RWPE1 (cell line): ENCODE data around the gene AHDC1.

ENCODE experiments used
- CTCF ChIA-PET: fragments of 350-600 bp; sonication (Branson Sonifier 250); formaldehyde crosslinking; extraction: SDS; loops from one replicate; lab custom pipeline; 2021; lab: Yijun Ruan, JAX
- POLR2A ChIA-PET: fragments of 400-600 bp; formaldehyde crosslinking; extraction: SDS; loops from one replicate; lab custom pipeline; 2020; ENCODE audit warnings: antibody characterized with exemption; ENCODE audit not compliant: low non-redundant PET; lab: Yijun Ruan, JAX
- DNase-seq: peaks from one replicate; pipeline ENCODE4 v3.0.0; 2012; ENCODE audit warnings: low spot score
- H3K27ac ChIP-seq: fragments of 450-650 bp; 2 replicates; pipeline ENCODE4 v1.5.1; 2017
- CTCF ChIP-seq: fragments of 450-650 bp; conservative IDR thresholded peaks from 2 replicates; pipeline ENCODE4 v1.5.1; 2017; ENCODE audit warnings: low read depth, mild to moderate bottlenecking

AHDC1 gene

DNA sequence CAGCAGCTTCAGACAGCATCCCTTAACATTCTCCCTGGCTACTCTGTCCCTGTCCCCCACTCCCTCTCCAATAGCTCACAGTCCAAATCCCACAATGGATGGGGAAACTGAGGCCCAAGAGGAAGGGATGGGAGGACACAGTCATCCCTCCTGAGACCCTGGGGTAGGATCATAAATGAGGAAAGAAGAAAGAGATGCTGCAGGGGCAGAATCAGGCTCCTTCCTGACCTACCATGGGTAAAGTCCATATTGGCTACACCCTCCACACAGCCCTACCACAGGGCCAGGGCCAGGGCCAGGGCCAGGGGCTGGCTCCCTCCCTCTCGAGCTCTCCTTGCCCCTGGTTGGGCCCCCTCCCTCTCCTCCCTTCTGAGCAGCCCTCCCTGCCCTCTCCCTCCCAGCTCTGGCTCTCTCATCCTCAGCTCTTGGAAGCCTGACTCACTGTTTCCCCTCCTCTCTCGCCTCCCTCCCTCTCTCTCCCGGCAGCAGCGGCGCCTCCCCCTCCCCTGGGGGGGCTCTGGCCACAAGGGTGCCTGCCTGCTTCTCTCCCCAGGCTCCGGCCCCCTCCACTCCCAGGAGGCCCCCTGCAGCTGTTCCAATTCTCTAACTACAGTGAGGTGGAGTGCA is 4.9 kb downstream of the AHDC1 start:
- H3K27ac ChIP-seq = peak overlapping the region; percentile 93
- POLR2A ChIA-PET = no interaction called here
- CTCF ChIA-PET = interaction anchor here (0.6 kb wide), 2 partner anchors 42 to 209 kb away, joined by 3 to 5 read pairs; no protein-coding TSS in a partner anchor
- no peak for TF ChIP-seq CTCF
- DNase-seq = no peak

GRCh38 chr1:27598295-27598687 is 5.7 kb downstream of the AHDC1 start:
- peak overlapping the region; percentile 93 for H3K27ac ChIP-seq
- DNase-seq = no peak
- TF ChIP-seq CTCF = no peak
- CTCF ChIA-PET = no interaction called here
- POLR2A ChIA-PET = no interaction called here

GRCh38 chr1:27597516-27598294 is 6.2 kb downstream of the AHDC1 start:
- CTCF ChIA-PET = no interaction called here
- peak overlapping the region; percentile 93 for H3K27ac ChIP-seq
- POLR2A ChIA-PET = interaction anchor here (0.6 kb wide), 1 partner anchor 10 kb away, joined by 3 read pairs; no protein-coding TSS in a partner anchor
- DNase-seq = no peak
- no peak for TF ChIP-seq CTCF

- no peak for DNase-seq
- POLR2A ChIA-PET = interaction anchor here (0.6 kb wide), 1 partner anchor 10 kb away, joined by 3 read pairs; no protein-coding TSS in a partner anchor
- CTCF ChIA-PET = interaction anchor here (0.6 kb wide), 1 partner anchor 40 kb away, joined by 4 read pairs; no protein-coding TSS in a partner anchor
- no peak for TF ChIP-seq CTCF
- H3K27ac ChIP-seq = peak overlapping the region; percentile 93
Observed at GRCh38 chr1:27596986-27597385, 7.0 kb downstream of the AHDC1 start.

GRCh38 chr1:27596261-27596660 is 7.7 kb downstream of the AHDC1 start:
- POLR2A ChIA-PET = no interaction called here
- H3K27ac ChIP-seq = peak overlapping the region; percentile 93
- DNase-seq = no peak

More at GRCh38 chr1:27596261-27596660, 7.7 kb downstream of the AHDC1 start:
- no peak for TF ChIP-seq CTCF
- CTCF ChIA-PET = interaction anchor here (0.5 kb wide), 1 partner anchor 491 kb away, joined by 4 read pairs; no protein-coding TSS in a partner anchor
